ENCODE measurements around the gene LHPP.

DNA sequence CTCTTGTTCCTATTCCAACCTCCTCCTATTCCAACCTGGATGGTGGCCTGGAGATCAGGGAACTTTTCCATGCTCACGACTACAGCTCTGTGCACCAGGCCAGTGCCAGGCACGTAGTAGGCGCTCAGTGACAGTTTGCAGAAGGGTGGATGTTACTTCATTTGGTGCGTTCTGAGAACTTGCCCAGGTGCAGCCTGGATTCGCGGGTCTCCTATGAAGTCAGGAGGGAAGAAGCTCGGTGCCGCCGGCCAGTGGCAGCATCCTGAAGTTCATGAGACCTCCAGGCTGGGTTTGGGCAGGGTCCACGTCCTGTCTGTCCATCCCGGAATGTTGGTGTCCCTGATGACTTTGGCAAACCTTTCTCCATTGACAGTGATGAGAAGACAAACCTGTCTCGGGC lies 21.3 kb downstream of the LHPP start:
- no peak for TF ChIP-seq POLR2A (IDR thresholded peaks at IDR 0.05; ENCODE audit: low read length)
- TF ChIP-seq, protein P1, sequence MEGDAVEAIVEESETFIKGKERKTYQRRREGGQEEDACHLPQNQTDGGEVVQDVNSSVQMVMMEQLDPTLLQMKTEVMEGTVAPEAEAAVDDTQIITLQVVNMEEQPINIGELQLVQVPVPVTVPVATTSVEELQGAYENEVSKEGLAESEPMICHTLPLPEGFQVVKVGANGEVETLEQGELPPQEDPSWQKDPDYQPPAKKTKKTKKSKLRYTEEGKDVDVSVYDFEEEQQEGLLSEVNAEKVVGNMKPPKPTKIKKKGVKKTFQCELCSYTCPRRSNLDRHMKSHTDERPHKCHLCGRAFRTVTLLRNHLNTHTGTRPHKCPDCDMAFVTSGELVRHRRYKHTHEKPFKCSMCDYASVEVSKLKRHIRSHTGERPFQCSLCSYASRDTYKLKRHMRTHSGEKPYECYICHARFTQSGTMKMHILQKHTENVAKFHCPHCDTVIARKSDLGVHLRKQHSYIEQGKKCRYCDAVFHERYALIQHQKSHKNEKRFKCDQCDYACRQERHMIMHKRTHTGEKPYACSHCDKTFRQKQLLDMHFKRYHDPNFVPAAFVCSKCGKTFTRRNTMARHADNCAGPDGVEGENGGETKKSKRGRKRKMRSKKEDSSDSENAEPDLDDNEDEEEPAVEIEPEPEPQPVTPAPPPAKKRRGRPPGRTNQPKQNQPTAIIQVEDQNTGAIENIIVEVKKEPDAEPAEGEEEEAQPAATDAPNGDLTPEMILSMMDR (IDR thresholded peaks at IDR 0.05), result no peak
- no peak for TF ChIP-seq MYC (IDR thresholded peaks at IDR 0.05; ENCODE audit: borderline replicate concordance, low read length)
- TF ChIP-seq, protein P2, sequence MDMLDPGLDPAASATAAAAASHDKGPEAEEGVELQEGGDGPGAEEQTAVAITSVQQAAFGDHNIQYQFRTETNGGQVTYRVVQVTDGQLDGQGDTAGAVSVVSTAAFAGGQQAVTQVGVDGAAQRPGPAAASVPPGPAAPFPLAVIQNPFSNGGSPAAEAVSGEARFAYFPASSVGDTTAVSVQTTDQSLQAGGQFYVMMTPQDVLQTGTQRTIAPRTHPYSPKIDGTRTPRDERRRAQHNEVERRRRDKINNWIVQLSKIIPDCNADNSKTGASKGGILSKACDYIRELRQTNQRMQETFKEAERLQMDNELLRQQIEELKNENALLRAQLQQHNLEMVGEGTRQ (IDR thresholded peaks at IDR 0.05), result no peak
- no peak for TF ChIP-seq MAFK (IDR thresholded peaks at IDR 0.05; ENCODE audit: partially characterized antibody)
- no peak for TF ChIP-seq KDM1A (IDR thresholded peaks at IDR 0.05; ENCODE audit: low read depth)
- no peak for TF ChIP-seq HOXA7 (CRISPR knock-in tag; IDR thresholded peaks at IDR 0.05)
- no peak for TF ChIP-seq CHD4 (IDR thresholded peaks at IDR 0.05; ENCODE audit: borderline replicate concordance)
- TF ChIP-seq EP300 (IDR thresholded peaks at IDR 0.05), result no peak
- no peak for TF ChIP-seq RCOR1 (IDR thresholded peaks at IDR 0.05; ENCODE audit: low read depth, low read length)
- TF ChIP-seq RAD21 (conservative IDR thresholded peaks at IDR 0.05 in 1 of 2, IDR thresholded peaks at IDR 0.05 in 1 of 2), result no peak
- TF ChIP-seq TP53 (CRISPR knock-in tag; IDR thresholded peaks at IDR 0.05), result no peak
- TF ChIP-seq SMC3 (IDR thresholded peaks at IDR 0.05), result no peak
